Anterior cingulate cortex (tissue), 58 donors: ENCODE data around the gene HDAC4.
"Not testable (repeated sequence)": the region's sequence is repeated elsewhere in the genome, so short reads cannot be mapped to it uniquely, and the experiment has no call there.

ENCODE experiments used
- DNase-seq, 58 donors: peaks; one replicate each; lab custom pipeline; 2025; lab: John Stamatoyannopoulos, UW

The HDAC4 gene

GRCh38 chr2:239400596-239401066, at the start of gene HDAC4:
Gene HDAC4 (minus strand): TSS chr2:239401020. CDS start chr2:239352699, 48,321 bp downstream.
- no peak for DNase-seq

GRCh38 chr2:239449468-239449867, 48.6 kb upstream of the HDAC4 start:
- DNase-seq, result not testable (repeated sequence)

- DNase-seq, result peak in 41 of 58 donors; percentile 10 to 87 (median 60)
Measured at GRCh38 chr2:239445771-239446524, 45.1 kb upstream of the HDAC4 start.

- DNase-seq, result peak in 42 of 58 donors; percentile 17 to 90 (median 59)
Measured at GRCh38 chr2:239444626-239445577, 44.1 kb upstream of the HDAC4 start.

GRCh38 chr2:239443666-239444567, 43.1 kb upstream of the HDAC4 start:
- DNase-seq, result peak in 16 of 58 donors; percentile 11 to 67 (median 42)

GRCh38 chr2:239443102-239443620, 42.3 kb upstream of the HDAC4 start:
- no peak for DNase-seq

- no peak for DNase-seq
Measured at GRCh38 chr2:239442192-239442591, 41.4 kb upstream of the HDAC4 start.

- DNase-seq, result peak in 4 of 58 donors; percentile 48 to 58 (median 52)
Measured at GRCh38 chr2:239441261-239442078, 40.6 kb upstream of the HDAC4 start.

GRCh38 chr2:239440511-239440959, 39.7 kb upstream of the HDAC4 start:
- DNase-seq, result peak in 55 of 58 donors; percentile 18 to 96 (median 85)

GRCh38 chr2:239439754-239440315, 39.0 kb upstream of the HDAC4 start:
- peak in 1 of 58 donors; percentile 65 for DNase-seq

GRCh38 chr2:239438995-239439753, 38.4 kb upstream of the HDAC4 start:
- DNase-seq, result peak in 35 of 58 donors; percentile 25 to 76 (median 53)

- no peak for DNase-seq
Measured at GRCh38 chr2:239438368-239438767, 37.5 kb upstream of the HDAC4 start.

- no peak for DNase-seq
Measured at GRCh38 chr2:239436669-239437335, 36.0 kb upstream of the HDAC4 start.

- no peak for DNase-seq
Measured at GRCh38 chr2:239436076-239436475, 35.3 kb upstream of the HDAC4 start.

- DNase-seq, result no peak
Measured at GRCh38 chr2:239433777-239434403, 33.1 kb upstream of the HDAC4 start.

GRCh38 chr2:239432174-239432573, 31.4 kb upstream of the HDAC4 start:
- DNase-seq, result no peak

GRCh38 chr2:239431536-239431935, 30.7 kb upstream of the HDAC4 start:
- no peak for DNase-seq
